ENCODE measurements around the gene SRRT. TPM values are rescaled to one million over a fixed set of nuclear protein-coding genes. Genes with fewer than 3 reads are reported as not detected.

Gene SRRT
- total RNA-seq, 1 donor = 67.6 TPM

DNA sequence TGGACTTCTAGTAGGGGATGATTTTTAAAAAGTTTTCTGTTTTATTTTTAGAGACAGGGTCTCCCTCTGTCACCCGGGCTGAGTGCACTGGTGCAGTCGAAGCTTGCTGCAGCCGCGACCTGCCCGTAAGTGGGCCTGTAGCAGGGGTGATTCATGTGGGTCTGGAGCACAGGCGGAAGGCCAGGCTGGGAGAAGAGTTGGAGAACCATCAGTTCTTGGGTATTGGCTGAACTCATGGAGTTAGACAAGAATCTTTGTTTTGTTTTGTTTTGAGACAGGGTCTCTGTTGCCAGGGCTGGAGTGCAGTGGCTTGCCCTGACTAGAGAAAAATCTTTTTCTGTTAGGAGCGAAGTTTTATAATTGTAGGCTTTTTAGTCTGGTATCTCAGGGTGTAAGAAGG lies 5.7 kb downstream of the SRRT start:
- DNase-seq (ENCODE audit: low read depth in 2 of 3, low spot score in 2 of 3) = no peak

DNA sequence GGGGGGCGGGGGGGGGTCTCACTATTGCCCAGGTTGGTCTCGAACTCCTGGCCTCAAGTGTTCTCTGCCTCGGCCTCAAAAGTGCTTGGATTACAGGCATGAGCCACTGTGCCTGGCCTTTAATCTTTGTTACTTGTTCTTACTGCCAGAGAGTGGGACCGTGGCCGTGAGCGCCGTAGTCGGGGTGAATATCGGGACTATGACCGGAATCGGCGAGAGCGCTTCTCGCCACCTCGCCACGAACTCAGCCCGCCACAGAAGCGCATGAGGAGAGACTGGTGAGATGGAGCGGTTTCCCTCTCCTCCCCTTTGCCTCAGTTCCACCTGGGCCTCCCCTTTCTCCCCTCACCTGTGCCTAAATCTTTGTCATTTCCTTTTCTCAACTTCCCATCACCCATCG lies 6.2 kb downstream of the SRRT start:
- DNase-seq (ENCODE audit: low read depth in 2 of 3, low spot score in 2 of 3) = no peak

DNA sequence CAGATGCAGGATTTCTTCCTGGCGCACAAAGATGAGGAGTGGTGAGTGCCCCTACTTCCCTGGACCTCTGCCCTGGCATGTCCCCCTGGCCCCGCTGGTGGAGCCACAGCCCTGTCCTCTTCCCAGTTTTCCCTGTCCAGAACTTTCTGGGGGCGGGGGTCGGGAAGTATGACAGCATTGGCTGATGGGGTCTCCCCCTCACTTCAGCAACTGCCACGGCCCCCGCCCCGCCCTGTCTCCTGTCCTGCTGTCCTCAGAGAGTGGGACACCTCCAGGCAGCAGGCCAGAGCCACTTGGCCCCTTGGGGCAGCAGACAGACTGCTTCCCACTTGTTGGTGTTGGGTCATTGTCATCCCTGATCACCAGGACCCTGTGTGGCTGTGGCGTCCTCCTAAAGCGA lies 7.3 kb downstream of the SRRT start:
- no peak for DNase-seq (ENCODE audit: low read depth in 2 of 3, low spot score in 2 of 3)

DNA sequence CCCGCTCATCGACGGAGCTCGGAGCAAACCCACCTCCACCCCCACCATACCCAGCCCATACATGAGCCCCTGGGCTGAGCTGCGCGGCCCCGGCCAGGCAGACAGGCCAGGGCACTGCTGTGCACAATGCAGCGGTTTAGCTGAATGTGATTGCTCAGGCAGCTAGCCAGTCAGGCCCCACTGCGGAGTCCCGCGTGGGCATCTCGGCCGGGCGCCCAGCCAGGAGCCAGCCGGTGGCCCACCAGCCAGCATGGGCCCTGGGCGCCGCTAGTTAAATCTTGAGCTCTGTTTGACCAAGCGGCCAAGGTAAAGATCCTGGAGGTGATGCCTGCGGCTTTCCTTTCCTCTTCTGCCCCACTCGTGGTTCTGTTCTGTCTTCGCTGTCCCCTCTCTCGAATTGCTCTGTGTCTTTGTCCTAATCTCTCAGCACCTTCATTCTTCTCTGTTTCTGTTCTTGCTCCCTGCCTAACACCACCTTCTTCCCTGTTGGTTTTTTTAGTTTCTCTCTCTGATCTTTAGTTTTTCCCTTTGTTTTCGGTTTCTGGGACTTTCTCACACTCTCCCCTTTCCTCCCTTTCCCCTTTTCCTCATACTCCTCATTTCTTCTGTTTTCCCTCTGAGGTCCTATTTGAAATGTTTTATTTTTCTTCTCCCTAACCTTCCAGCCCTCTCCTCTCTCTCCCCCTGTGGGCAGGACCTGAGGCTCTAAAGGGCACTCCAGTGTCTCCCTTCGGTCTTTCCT lies 8.1 kb downstream of the SRRT start:
- DNase-seq (ENCODE audit: low read depth in 2 of 3, low spot score in 2 of 3) = no peak

DNA sequence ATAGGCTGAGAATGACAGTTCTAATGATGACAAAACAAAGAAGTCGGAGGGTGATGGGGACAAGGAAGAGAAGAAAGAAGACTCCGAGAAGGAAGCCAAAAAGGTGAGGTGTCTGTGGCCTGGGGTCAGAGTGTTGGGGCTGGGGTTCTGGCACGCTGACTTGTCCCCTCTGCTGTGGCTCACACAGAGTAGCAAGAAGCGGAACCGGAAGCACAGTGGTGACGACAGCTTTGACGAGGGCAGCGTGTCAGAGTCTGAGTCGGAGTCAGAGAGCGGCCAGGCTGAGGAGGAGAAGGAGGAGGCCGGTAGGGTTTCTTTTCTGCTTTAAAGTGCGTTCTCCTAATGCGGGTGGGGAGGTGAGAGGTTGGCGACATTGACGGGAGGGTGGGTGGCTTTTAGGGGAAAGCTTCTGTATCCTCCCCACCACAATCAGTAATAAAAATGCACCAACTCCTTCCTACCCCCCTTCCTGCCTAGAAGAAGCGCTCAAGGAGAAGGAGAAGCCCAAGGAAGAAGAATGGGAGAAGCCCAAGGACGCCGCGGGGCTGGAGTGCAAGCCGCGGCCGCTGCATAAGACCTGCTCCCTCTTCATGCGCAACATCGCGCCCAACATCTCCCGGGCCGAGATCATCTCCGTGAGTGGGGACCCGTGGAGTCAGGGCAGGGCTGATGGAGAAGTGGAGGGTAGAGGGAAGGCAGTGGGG lies 10.0 kb downstream of the SRRT start:
- DNase-seq (ENCODE audit: low read depth in 2 of 3, low spot score in 2 of 3) = no peak

DNA sequence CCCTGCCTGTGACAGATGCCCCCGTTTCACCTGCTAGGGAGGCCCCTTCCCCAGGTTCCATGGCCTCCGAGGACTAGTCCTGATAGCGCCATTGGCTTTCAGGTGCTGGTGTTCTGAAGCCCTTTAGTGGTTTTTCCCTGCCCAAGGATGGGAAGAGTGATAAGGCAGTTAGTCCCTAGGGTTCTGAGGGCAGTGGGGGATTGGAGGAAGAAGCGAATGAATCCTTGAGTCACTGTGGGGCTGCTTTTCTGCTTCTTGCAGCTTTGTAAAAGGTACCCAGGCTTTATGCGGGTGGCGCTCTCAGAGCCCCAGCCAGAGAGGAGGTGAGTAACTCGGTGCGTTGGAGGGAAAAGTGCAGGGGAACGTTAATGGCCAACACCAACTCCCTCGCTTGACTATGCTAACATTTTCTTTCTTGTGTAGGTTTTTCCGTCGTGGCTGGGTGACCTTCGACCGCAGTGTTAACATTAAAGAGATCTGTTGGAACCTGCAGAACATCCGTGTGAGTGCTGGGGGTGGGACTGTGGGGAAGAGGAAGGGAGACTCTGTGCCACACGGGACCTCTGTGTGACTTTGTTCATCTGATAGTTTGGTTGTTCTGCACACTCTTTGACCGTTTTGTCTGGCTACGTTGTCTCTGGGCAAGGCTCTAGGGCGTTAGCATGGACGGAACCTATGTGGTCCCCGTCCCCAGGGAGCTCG lies 10.7 kb downstream of the SRRT start:
- no peak for DNase-seq (ENCODE audit: low read depth in 2 of 3, low spot score in 2 of 3)

DNA sequence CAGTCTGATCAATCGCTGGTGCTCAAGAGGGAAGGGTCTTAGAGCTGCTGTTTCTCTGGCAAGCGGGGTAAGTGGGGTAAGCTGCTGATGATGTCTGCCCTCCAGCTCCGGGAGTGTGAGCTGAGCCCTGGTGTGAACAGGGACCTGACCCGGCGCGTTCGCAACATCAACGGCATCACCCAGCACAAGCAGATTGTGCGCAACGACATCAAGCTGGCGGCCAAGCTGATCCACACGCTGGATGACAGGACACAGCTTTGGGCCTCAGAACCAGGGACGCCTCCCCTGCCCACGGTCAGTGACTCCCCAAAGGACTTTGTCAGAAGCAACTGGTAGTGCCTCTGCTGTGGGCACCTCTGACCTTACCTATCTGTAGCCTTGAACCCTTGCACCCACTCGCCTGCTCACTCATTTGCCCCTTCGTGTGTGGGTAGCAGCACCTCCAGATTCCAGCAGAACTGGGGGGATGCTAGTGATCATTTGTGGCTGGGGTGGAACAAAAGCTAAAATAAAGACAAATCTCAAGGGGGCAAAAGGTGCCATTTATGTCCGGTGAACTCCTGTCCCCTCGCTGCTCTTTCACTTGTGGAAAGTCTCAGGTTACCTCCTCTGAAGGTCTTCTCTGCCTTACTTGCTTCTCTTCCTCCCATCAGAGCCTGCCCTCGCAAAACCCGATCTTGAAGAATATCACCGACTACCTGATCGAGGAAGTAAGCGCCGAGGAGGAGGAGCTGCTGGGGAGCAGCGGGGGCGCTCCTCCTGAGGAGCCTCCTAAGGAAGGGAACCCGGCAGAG lies 11.4 kb downstream of the SRRT start:
- DNase-seq (ENCODE audit: low read depth in 2 of 3, low spot score in 2 of 3) = no peak

DNA sequence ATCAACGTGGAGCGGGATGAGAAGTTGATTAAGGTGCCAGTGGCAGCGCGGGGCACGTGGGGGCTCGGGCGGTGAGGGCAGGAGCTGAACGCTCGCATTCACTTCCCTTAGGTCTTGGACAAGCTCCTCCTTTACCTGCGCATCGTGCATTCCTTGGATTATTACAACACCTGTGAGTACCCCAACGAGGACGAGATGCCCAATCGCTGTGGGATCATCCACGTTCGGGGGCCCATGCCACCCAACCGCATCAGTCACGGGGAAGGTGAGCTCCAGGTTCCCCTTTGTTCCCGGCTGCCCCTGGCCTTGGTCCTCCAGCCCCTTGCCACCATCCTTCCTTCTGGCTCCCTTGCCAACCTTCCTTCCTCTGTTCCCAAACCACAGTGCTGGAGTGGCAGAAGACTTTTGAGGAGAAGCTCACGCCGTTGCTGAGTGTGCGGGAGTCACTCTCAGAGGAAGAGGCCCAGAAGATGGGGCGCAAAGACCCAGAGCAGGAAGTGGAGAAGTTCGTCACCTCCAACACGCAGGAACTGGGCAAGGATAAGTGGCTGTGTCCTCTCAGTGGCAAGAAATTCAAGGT lies 12.1 kb downstream of the SRRT start:
- DNase-seq (ENCODE audit: low read depth in 2 of 3, low spot score in 2 of 3) = no peak

DNA sequence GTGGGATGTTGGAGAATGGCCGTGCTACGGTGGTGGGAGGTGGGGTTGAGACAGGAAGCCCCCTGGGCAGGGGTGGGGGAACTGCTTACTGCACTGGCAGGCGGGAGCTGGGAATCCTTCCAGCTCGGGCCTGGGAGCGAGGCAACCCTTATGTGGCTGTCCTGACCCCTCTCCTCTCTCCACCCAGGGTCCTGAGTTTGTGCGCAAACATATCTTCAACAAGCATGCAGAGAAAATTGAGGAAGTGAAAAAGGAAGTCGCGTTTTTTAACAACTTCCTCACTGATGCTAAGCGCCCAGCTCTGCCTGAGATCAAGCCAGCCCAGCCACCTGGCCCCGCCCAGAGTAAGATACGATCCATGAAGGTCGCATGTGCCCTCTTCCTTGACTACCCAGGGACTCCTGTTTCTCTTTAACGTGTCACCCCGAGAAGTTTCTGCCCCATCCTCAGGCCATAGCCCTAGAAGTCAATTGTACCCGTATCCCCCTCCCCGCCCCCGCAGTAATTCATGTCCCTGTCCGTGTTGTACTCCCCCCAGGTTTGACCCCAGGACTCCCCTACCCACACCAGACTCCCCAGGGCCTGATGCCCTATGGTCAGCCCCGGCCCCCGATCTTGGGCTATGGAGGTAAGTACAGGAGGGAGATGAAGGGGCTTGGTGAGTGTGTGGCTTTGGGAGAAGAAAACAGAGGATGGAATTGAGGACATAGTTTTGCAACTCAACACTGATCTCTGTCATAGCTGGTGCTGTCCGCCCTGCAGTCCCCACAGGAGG lies 12.8 kb downstream of the SRRT start:
- DNase-seq (ENCODE audit: low read depth in 2 of 3, low spot score in 2 of 3) = peak in 2 of 3 donors; percentile 80 to 89

DNA sequence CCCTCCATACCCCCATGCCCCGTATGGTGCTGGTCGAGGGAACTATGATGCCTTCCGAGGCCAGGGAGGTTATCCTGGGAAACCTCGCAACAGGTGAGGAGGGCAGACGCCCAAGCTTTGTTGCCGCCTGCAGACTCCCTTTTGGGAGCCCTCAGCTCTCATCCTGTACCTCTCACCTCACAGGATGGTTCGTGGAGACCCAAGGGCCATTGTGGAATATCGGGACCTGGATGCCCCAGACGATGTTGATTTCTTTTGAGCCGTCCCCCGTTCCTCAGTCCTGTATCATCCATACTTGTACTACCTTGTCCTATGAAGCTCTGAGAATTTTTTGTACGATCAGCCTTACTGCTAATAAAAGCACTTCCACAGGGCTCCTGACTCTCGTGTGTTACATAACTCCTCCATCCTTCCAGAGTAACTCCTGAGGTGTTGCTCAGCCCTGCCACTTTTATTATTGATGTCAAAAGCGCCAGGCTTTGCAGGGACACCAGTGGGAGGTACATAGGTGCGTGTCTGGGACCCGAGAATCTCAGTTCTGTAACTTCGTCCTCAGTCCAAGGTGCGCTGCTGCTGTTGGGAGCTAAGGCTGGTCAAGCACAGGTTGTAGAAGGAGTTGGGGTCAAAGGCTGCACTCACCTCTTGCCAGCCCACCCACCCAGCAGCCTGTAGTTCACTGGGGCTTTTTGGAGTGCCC lies 13.5 kb downstream of the SRRT start:
- DNase-seq (ENCODE audit: low read depth in 2 of 3, low spot score in 2 of 3) = no peak

DNA sequence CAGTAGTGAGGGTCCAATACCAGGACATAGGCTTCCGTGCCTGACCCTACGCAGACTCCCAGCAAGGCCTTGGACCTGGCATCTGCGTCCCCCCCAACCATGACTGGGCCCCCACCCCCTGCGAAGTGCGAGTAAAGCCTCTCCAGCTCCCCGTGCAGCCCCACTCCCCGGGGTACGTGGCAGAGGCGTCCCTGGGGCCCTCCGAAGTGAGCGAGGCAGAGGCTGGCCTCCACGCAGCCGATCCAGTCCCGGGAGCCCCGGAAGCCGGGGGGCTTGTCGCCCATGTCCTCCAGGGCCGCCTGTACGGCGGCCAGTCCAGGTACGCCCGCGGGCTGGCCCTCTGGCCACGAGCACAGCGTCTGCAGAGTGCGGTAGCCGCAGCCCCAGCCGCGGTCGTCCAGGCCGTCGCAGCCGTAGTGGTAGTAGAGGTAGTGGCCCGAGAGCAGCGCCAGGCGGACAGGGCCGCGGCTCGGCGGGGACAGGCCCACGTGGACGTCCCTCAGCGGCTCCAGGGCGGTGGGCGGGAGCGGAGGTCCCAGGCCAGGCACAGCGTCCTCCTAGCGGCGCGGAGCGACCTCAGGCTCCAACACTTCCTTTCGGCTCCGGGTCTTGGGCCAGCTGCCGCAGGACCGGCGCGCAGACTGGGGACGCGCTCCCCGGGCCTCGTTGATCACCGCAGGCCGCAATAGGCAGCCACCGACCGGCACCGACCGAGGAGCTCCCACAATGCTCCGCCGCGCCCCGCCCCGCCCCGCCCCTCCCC lies 14.3 kb downstream of the SRRT start, which contains the start of gene UFSP1:
Gene UFSP1, minus strand, starts transcription at position 728 of the 763 bp plus-strand sequence. Its CDS starts 444 bp downstream, at position 284.
- no peak for DNase-seq (ENCODE audit: low read depth in 2 of 3, low spot score in 2 of 3)

DNA sequence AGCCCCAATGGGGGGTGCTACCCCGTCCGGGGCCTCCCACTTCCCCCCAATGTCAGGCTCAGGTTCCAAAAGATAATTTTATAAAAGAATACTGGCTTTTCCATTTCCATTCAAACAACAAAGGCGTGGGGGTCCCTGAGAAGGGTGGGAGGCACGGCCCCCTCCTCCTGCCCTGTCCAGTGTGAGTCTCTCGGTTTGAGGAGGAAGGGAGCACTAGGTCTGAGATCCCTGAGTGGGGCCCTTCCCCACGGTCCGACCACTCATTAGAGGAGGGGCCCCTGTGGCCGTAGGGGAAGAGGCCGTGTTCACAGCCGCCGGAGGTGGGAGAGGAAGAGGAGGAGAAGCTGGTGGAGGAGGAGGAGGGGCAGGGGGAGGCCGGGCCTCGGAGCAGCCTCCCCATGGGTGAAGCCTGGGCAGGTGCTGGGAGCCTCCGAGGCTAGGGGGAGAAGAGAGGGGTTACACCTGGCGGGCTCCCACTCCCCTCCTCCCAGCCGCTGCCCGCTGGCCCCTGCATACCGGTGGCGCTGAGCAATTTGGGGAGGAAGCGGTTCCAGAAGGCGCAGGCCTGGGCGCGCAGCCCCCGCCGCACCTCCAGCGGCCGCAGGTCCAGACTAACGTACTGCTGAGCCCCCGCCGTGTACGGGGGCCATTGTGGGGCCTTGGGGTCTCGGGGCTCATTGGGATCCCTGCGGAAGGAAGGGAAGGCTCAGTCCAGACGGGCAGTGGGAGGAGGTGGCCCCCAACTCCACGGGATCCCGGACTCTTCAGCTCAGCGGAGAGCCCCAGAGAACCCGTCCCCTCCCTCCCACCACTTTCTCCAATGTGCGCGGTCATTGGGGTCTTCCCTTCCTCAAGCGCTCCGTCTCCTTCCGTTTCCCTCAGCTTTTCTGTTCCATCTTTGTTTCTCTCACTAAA lies 16.0 kb downstream of the SRRT start:
- DNase-seq (ENCODE audit: low read depth in 2 of 3, low spot score in 2 of 3) = no peak

DNA sequence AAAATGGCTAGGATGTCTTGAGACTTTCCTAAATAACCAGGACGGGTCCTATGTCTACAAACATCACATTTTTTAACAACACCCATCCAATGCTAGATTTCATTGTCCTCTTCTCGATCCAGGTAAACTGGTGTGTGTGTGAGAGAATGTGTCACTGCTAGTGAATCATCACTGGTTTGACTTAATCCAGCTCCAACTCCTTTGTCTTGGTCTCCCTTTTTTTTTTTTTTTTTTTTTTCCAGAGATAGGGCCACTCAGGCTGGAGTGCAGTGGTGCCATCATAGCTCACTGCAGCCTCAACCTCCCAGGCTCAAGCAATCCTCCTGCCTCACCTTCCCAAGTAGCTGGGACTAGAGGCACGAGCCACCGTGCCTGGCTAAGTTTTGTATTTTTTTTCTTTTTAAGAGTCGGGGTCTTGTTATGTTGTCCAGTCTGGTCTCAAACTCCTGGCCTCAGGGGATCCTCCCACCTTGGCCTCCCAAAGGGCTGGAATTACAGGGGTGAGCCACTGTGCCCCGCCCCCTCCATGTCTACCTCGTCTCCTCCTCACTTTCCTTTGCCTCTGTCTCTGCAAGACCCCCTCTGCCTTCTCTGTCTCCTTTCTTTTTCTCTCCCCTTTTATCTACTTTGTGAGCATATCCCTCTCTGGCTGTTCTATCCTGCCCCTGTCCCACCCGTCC lies 16.8 kb downstream of the SRRT start:
- DNase-seq (ENCODE audit: low read depth in 2 of 3, low spot score in 2 of 3) = no peak

DNA sequence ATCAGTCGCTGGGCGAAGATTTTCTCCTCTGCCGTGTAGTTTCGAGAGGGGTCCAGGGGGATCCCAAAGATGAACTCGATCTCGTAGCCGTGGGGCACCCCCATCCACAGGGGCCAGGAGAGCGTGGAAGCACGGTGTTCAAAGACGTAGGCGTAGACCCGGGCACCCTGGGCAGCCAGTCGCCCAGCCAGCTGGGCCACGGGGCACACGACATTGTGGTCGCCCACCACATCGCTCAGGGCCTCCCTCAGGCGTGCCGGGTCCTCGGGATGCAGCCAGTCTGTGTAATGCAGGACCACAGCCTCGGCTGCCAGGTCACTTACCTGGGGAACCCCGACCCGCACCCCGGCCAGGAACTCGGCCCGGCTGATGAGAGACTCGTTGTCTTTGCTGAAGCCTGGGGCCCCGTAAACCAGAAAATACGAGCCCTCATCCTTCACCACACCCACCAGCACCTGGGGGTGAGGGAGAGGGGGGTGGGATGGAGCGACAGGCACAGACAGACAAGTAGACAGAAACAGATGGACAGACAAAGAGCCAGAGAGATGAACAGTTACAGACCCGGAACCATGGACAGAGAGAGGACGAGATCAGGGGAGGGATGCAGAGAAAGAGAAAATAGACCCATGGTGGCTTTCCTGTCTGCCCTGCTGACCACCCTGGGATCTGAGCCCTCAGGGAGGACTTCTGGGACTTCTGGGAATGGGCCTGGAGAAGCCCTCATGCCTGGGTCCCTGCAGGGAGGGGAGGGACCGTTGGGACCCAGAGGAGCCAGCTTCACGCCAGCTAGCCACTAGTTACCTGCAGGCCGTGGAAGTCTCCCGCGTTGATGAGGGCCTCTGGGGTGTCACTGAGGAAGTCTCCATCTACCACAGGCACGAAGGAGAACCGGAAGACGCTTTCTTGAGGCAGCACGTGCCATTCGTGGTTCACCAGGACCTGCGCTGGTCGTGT lies 17.7 kb downstream of the SRRT start:
- DNase-seq (ENCODE audit: low read depth in 2 of 3, low spot score in 2 of 3) = no peak

DNA sequence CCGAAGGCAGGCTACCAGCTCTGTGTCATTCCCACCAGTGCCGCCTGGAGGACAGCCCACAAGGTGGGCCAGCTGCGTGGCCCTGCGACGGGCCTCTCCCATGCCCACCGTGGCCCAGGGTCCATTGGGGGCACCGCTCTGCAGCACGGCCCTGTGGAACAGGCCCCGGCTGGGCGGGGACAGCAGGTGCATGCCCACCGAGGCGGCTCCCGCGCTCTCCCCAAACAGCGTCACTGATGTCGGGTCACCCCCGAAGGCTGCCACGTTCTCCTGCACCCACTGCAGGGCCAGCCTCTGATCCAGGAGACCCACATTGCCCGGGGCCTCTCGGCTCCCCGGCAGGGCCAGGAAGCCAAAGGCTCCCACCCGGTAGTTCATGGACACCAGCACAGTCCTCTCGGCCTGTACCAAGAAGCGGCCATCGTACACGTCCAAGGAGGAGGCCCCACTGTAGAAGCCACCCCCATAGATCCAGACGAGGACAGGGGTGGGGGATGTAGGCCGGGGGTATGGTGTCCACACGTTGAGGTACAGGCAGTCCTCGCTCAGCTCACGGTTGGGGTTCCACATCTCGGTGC lies 18.5 kb downstream of the SRRT start:
- no peak for DNase-seq (ENCODE audit: low read depth in 2 of 3, low spot score in 2 of 3)
